Inflammatory macrophage treated with lipopolysaccharide for 4 hours (primary cell): ENCODE data around the gene RAB3IL1.

Experiments
- DNase-seq: peaks from one replicate; pipeline ENCODE4 v3.0.0-alpha.2; 2020

RAB3IL1 gene

GRCh38 chr11:61951484-61952135 is 34.2 kb upstream of the RAB3IL1 start:
- DNase-seq: no peak

GRCh38 chr11:61950035-61950547 is 32.7 kb upstream of the RAB3IL1 start, which contains the start of gene BEST1:
BEST1 (plus strand) TSS chr11:61950351; CDS start chr11:61951807, 1,456 bp downstream.
- DNase-seq: no peak

GRCh38 chr11:61949169-61950034 is 32.0 kb upstream of the RAB3IL1 start:
- DNase-seq: peak; percentile 87

GRCh38 chr11:61948505-61948904 is 31.1 kb upstream of the RAB3IL1 start:
- DNase-seq: no peak

- DNase-seq: peak; percentile 78
These were observed 30.3 kb upstream of the RAB3IL1 start for GRCh38 chr11:61947486-61948210.

GRCh38 chr11:61946894-61947293 is 29.5 kb upstream of the RAB3IL1 start:
- no peak for DNase-seq

GRCh38 chr11:61945191-61945590 is 27.8 kb upstream of the RAB3IL1 start:
- DNase-seq: no peak

GRCh38 chr11:61940466-61940865 is 23.1 kb upstream of the RAB3IL1 start:
- DNase-seq: no peak

GRCh38 chr11:61935861-61936260 is 18.5 kb upstream of the RAB3IL1 start:
- no peak for DNase-seq

GRCh38 chr11:61930933-61931332 is 13.6 kb upstream of the RAB3IL1 start:
- DNase-seq: no peak

GRCh38 chr11:61928606-61929005 is 11.2 kb upstream of the RAB3IL1 start:
- peak; percentile 52 for DNase-seq

- DNase-seq: peak; percentile 59
These were observed 10.1 kb upstream of the RAB3IL1 start for GRCh38 chr11:61927501-61927900.

GRCh38 chr11:61926235-61926634 is 8.9 kb upstream of the RAB3IL1 start:
- DNase-seq: no peak

- no peak for DNase-seq
These were observed 8.4 kb upstream of the RAB3IL1 start for GRCh38 chr11:61925736-61926135.

- DNase-seq: no peak
These were observed 6.7 kb upstream of the RAB3IL1 start for GRCh38 chr11:61924064-61924455.

GRCh38 chr11:61923166-61924063 is 6.0 kb upstream of the RAB3IL1 start:
- DNase-seq: peak; percentile 41

GRCh38 chr11:61922539-61922938 is 5.2 kb upstream of the RAB3IL1 start:
- peak; percentile 75 for DNase-seq

GRCh38 chr11:61921446-61921845 is 4.1 kb upstream of the RAB3IL1 start:
- no peak for DNase-seq

GRCh38 chr11:61919705-61920631 is 2.6 kb upstream of the RAB3IL1 start:
- no peak for DNase-seq

GRCh38 chr11:61918938-61919704 is 1.8 kb upstream of the RAB3IL1 start:
- DNase-seq: no peak
